Stimulated activated CD8-positive, alpha-beta memory T cell treated with anti-CD3 and anti-CD28 coated beads, Interleukin-15, amount 100 ng/mL, for 24 hours (primary cell): ENCODE results near the gene ATG5.
"Not testable (repeated sequence)": the region's sequence is repeated elsewhere in the genome, so short reads cannot be mapped to it uniquely, and the experiment has no call there.

Source experiments
- DNase-seq: peaks from one replicate; pipeline ENCODE4 v3.0.0-alpha.2; 2020; ENCODE audit warnings: low read depth

ATG5 gene

DNA sequence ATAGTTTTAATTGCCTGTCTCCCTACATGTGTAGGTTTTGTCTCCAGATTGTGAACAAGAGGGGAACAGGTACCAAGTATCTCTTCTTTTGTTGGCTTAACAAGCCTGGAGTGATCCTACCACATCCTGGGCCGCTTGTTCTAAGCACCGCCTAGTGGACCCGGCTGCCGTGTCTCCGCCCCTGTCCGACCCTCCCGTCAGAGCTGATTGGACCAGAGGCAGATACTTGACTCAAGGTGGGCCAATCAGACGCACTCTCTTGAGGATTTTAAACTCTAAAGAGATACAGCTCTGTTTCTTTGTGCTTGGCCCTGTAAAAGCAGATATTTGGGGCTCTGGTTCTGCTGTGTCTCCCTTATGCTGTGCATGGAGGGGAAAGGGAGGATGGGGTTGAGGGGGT is 171.2 kb downstream of the ATG5 start:
- no peak for DNase-seq

DNA sequence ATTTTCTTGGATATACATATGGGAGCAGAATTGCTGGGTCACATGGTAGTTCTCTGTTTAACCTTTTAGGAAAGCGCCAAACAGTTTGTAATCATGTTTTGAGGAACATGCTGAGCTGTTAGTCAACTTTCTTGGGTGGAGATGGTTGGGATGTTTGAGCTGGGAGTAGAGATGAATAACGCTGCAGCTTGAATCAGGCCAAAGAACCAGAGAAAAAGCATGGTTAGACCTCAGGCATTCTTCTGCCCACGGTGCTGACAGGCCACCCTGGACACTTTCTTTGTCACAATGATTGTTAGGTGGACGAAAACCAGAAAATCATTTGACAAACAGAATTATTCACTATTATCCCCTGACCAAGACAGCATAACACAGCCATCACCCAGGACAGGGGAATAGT is 172.6 kb downstream of the ATG5 start:
- DNase-seq: no peak

DNA sequence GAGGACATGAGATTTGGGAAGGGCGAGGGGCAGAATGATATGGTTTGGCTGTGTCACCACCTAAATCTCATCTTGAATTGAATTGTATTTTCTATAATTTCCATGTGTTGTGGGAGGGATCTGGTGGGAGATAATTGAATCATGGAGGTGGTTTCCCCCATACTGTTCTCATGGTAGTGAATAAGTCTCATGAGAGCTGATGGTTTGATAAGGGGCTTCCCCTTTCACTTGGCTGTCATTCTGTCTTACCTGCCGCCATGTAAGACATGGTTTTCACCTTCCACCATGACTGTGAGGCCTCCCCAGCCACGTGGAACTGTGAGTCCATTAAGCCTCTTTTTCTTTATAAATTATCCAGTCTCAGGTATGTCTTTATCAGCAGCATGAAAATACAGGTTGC is 173.1 kb downstream of the ATG5 start:
- not testable (repeated sequence) for DNase-seq

DNA sequence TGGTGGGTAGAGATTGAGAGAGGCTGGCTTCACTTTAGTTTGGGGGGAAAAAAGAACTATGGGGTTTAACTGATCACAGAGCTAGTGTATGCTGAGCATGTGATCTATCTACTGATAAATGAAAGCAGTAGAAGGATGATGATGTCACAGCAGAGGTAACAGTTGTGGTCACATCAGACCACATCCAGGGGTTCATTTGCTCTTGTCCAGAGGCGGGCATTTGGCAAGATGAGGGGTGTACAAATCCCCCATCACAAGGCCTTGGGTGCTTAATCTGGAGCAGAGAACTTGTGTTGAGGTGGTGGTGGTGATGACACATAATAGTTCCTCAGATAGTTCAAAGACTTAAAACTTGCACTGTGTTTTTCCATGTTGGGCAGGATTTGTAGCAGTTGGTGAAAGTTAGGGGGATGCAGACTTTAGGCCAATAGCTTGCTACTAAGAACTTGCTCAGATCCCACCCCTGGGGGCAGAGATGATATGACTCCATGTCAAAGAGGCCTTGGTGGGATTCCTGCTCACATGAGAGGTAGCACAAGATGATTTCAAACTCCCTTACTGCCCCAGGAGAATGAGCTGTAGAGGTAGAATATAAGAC is 176.0 kb downstream of the ATG5 start:
- DNase-seq: no peak

DNA sequence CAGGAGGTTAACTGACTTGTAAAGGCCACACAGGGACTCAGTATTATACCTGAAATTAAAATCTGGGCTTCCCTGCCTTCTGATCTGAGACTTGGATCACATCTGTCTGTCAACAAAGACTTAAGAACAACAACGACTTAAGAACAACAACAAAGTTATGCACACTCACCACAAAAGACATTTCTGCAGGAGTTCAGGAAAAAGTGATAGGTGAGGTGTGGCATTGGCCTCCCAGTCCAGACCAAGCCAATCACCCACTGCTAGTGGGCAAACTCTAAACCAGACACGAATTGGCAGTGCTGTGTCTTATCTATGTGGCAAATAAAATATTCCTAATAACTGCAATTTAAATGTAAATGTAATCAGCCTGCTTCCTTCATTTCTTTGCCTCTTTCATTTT is 178.1 kb downstream of the ATG5 start:
- no peak for DNase-seq

DNA sequence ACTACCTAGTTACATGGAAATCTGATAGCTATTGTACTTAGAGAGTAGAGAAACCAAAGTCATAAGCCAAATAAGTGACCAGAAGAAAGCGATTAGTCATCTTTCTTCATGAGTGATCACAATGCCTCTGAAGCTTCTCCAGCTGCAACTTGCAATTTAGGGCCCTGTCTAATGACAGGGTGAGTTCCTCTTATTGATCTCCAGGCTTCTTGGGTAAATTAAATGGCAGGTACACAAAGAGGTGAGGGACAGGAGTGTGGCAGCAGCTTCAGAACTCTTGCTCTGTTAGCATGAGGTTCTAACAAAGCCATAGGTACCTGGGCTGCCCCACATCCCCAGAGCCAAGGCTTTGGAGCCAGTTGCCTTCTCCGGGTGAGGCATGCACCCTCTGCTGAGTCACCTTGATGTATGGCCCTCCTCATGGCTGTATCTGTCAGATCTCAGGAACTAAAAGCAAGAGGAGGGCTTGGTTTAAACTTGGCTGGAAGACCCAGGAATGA is 178.7 kb downstream of the ATG5 start:
- no peak for DNase-seq

DNA sequence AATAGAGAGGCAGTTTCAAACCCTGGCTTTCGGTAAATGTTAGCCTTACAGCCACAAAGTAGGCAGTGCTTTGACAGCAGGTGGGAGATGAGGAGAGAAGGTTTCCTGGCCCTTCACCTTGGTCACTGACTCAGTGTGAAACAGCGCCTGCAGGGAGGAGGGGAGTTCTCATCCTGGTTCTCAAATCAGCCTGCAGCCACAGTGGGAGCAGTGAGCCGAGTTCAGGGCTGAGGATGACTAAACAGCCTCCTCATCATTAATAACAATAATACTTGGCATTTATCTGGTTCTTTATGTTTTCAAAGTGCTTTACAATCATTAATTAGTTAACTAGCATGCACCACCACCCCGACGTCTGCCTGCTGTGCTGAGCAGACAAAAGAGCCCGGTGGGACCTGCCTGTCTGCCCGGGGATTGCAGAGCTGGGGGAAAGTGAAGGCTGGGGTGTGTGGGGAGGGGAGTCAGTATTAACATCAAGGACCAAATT is 179.8 kb downstream of the ATG5 start:
- DNase-seq: no peak

DNA sequence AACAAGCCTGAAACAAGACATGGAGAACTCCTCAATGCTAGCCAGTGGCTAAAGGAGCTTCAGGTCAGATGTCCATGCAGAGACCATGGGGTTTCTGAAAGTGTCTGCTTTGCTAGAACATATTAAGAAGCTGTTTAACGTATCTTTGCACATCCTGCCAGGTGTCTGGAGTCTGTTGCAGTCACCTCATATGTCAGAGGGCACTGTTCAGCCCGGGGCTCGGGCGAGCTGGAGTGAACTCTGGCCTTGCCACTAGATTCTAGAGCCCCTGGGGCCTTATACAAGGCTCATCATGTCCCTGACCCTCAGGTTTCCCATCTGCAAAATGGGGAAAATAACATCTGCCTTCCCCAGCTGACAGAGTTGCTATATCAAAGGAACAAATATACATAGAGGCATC is 180.4 kb downstream of the ATG5 start:
- DNase-seq: no peak

DNA sequence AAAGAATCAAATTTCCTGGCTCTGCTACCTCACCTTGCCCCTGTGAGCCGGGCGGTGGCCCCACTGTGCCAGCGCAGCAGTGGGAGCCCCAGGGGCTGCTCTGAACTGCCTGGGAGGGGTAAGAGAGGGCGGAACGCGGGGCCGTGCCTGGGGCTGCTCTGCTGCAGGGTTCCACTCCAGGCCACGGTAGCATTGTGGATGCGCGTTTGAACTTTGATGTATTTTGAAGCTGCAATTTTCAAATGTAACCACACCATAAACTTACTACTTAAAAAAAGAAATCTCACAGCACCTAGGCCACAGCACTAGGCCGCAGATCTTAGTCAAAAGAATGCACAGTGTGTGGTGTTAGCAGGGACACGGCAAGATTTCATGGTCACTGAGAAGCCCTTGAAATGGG is 181.9 kb downstream of the ATG5 start:
- no peak for DNase-seq

DNA sequence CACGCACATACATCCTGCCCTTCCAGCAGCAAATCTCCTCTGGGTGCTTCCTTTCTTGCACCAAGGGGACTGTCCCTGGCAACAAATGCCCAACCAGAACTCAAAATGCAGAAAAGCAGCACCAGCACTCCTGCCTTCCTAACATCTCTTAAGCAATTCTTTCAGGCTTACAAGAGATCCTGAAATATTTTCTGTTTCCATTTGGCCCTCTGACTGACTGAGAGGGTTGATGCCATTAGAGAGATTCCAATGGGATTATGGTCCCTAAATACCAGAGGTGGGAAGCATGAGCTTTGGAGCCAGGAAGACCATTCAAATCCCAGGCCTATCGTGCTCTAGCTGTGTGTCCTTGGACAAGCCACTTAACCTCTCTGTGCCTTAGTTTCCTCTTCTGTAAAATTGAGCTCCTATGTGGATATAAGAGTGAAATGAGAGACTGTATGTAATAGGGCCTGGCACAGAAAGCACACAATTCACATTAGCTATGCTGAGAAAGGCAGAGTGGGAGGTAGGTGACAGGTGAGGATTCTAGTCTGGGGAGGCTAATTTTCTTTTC is 182.6 kb downstream of the ATG5 start:
- DNase-seq: no peak

DNA sequence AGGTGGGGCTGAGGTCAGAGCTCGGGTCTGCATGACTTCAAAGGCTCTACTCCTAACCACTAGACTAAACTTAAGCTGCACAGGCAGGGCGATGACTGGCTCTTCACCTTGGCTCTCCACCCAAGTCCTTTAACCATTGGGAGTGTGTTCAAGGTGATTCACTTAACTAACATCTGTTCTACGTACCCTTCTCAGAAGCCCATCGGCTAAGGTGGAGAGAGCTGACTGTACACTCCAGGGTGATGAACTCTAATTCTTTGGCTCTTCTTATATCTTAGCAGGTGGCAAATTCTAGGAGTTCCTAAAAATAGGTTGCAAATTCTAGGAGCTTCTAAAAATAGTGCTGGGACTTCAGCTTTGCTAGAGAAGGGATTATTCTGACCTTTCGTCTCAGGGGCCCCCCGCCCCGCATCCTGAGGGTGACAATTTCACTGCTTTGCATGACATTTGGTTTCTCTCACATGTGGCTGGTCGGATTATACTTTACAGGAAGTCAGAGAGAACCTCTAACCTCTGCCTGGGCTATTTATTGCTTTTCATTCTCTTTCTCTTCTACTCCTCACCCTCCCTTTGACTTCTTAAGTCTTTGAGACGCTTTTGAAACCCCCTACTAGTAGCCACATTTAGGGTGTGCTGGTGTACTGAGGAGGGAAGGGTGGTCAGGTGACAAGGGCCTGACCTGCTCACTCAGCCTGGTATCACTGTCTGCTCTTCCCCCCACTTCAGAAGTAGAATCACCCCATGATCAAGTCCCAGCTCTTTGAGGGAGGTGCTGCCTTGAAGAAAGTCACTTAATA is 183.9 kb downstream of the ATG5 start:
- DNase-seq: no peak

DNA sequence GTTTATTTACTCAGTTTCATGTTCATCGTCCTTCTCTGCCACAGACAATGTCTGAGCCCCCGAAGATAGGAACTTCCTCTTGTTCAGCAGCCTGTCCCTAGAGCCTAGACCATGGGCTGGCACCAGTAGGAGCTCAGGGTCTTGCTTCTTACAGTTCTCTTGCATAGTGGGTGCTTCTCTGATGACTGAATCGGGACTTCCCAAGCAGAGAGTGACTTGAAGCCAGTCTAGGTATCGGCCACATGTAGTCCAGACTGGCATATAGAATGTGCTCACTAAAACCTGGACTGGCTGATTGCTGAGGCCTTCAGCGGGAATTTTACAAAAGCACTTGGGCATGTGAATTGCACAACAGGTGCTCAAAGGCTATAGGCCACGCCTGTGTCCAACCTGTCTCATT is 187.4 kb downstream of the ATG5 start:
- no peak for DNase-seq

DNA sequence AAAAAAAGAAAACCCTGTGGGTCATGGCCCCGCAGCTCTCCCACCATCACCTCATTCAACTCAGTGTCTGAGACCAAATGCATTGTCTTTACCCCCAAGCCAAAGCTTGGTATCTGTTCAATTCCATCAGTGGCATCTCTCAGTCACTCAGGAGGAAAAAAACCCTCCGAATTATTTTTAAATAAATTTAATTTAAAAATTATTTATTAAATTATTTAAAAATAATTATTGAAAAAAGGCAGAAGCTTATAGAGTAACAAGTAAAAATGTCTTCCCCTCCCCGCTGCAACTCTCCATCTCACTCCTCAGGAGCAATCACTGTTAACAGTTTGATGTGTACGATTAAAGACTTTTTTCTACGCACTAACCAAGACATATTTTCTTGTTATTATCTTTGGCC is 188.7 kb downstream of the ATG5 start:
- no peak for DNase-seq

DNA sequence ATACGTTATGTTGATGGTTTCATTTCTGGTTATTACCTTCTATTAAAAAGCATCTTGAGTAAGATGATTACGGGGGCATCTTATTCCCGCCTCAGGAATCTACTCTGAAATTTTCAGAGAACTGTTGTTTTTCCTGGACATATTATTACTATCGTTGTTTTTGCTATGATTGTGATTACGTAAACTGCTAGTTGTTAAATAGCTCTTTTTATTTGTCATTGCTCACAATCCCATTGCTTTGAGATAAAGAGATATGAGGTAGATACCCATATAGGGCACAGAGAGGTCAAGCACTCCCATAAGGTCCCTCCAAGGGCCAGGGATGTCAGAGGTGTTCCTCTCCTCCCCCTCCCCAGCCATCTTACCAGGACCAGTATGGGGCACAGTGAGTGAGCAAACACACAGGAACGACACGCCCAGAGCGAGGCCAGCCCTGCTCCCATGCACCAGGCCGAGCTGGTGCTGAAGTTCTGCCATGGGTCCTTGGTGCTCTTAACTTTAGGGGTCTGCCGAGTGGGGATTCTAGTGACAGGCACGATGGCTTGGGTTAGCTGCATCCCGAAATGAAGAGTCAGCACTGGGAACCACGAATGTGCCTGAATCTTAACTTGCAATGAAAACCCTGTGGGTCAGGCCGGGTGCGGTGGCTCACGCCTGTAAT is 189.5 kb downstream of the ATG5 start:
- DNase-seq: no peak

DNA sequence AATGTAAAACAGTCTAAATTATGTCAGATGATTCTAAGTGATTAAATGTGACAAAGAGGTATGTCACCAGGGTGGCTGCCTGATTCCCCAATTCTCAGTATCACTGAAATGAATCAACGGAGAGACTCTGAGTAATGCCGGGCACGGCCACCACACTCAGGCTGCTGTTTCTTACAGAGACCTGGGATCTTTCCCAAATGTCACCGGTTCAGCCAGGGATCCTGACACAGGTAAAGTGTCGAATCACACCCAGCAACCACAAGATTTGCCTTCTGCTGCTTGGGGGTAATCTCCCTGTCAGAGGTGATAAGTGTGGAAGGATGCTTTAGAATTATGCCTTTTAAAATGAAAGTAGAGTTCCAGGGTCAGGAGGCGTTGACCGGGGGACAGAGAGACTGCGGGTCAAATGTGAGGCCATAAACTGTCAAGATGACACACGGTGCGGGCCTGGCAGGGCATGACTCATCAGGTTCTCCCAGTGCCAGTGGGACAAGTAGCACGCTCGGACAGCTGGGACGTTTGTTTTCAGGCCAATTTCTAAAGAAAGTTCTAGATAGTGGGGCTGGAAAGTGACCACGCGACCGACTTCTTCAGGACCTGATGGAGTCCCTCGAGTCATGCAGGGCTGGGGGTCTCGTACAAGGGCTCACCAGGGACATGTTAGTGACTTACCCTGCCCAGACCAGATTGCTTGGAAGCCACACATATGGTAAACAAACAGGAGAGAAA is 190.5 kb downstream of the ATG5 start:
- no peak for DNase-seq
